Nephron (organoid): ENCODE results near the gene WDR47.
A peak's percentile ranks its signal among the peaks of the same experiment; 100 is the strongest.

Experiments used
- H3K27ac Mint-ChIP-seq, 3 experiments: 2 replicates each; pipeline ENCODE4 v1.8.0; 2020; ENCODE audit warnings: mixed read lengths in 3 of 3, mild to moderate bottlenecking in 2 of 3, moderate library complexity in 1 of 3
- H3K27me3 Mint-ChIP-seq: 2 replicates; pipeline ENCODE4 v1.8.0; 2021; ENCODE audit warnings: low read depth, mild to moderate bottlenecking, moderate library complexity, mixed read lengths
- H3K36me3 Mint-ChIP-seq: 2 replicates; pipeline ENCODE4 v1.8.0; 2020; ENCODE audit warnings: low read depth, mixed read lengths
- H3K4me1 Mint-ChIP-seq: 2 replicates; pipeline ENCODE4 v1.8.0; 2020; ENCODE audit warnings: mixed read lengths
- H3K4me3 Mint-ChIP-seq, 3 experiments: 2 replicates each; pipeline ENCODE4 v1.8.0; 2020; ENCODE audit warnings: mild to moderate bottlenecking in 3 of 3, mixed read lengths in 3 of 3, moderate library complexity in 2 of 3
- H3K9me3 Mint-ChIP-seq: 2 replicates; pipeline ENCODE4 v1.8.0; 2020; ENCODE audit warnings: mixed read lengths
- CTCF ChIP-seq, 3 experiments: fragments of 200-600 bp; sonication (generic); IDR thresholded peaks; one replicate each; pipeline ENCODE4 v1.5.0; 2021; ENCODE audit warnings: antibody characterized with exemption in 3 of 3; ENCODE audit not compliant: unreplicated experiment in 3 of 3

WDR47 gene

GRCh38 chr1:109078317-109078716, 36.4 kb upstream of the WDR47 start:
- Mint-ChIP-seq H3K27ac (peak overlapping the region in 2 of 3 experiments; percentile 89 to 93), H3K4me3 (peak overlapping the region in 1 of 3 experiments; percentile 68), H3K27me3 (no peaks in the 10 kb centered on the region), H3K9me3 (no peaks in the 10 kb centered on the region), H3K36me3 (peaks cover 20% of the 10 kb centered on the region), H3K4me1 (peaks cover 14% of the 10 kb centered on the region)
- no peak for TF ChIP-seq CTCF (IDR thresholded peaks at IDR 0.05; ENCODE audit: unreplicated experiment in 3 of 3)

GRCh38 chr1:109075531-109076490, 33.9 kb upstream of the WDR47 start, which contains the start of gene TAF13:
TAF13 (minus strand) TSS chr1:109076003; CDS start chr1:109075947, 56 bp downstream.
- H3K4me3 Mint-ChIP-seq = peak within 1 kb of the TSS; percentile 99 to 100 (median 99)
- no peak for TF ChIP-seq CTCF (IDR thresholded peaks at IDR 0.05; ENCODE audit: unreplicated experiment in 3 of 3)

GRCh38 chr1:109069294-109069693, 27.4 kb upstream of the WDR47 start:
- Mint-ChIP-seq H3K4me1 (no peaks in the 10 kb centered on the region), H3K9me3 (no peaks in the 10 kb centered on the region), H3K36me3 (peaks cover 44% of the 10 kb centered on the region), H3K4me3 (no peak overlapping the region), H3K27me3 (no peaks in the 10 kb centered on the region), H3K27ac (no peak overlapping the region)
- TF ChIP-seq CTCF (IDR thresholded peaks at IDR 0.05; ENCODE audit: unreplicated experiment in 3 of 3) = no peak

More at GRCh38 chr1:109075531-109076490, 33.9 kb upstream of the WDR47 start, which contains the start of gene TAF13:
- Mint-ChIP-seq H3K27me3 (no peaks in the 10 kb centered on the region), H3K4me1 (peaks cover 14% of the 10 kb centered on the region), H3K27ac (peak within 1 kb of the TSS; percentile 96 to 99 (median 99)), H3K9me3 (no peaks in the 10 kb centered on the region), H3K36me3 (peaks cover 33% of the 10 kb centered on the region)

- H3K27ac Mint-ChIP-seq = no peak overlapping the region
- H3K4me3 Mint-ChIP-seq = no peak overlapping the region
- H3K9me3 Mint-ChIP-seq = no peaks in the 10 kb centered on the region
- H3K36me3 Mint-ChIP-seq = peaks cover 36% of the 10 kb centered on the region
- no peak for TF ChIP-seq CTCF (IDR thresholded peaks at IDR 0.05; ENCODE audit: unreplicated experiment in 3 of 3)
- H3K27me3 Mint-ChIP-seq = no peaks in the 10 kb centered on the region
- no peaks in the 10 kb centered on the region for H3K4me1 Mint-ChIP-seq
These were observed 26.0 kb upstream of the WDR47 start for GRCh38 chr1:109067883-109068282.

- H3K27ac Mint-ChIP-seq = no peak overlapping the region
- TF ChIP-seq CTCF (IDR thresholded peaks at IDR 0.05; ENCODE audit: unreplicated experiment in 3 of 3) = no peak
- no peaks in the 10 kb centered on the region for H3K27me3 Mint-ChIP-seq
- no peaks in the 10 kb centered on the region for H3K4me1 Mint-ChIP-seq
- no peak overlapping the region for H3K4me3 Mint-ChIP-seq
- H3K36me3 Mint-ChIP-seq = peaks cover 25% of the 10 kb centered on the region
- H3K9me3 Mint-ChIP-seq = no peaks in the 10 kb centered on the region
These were observed 23.2 kb upstream of the WDR47 start for GRCh38 chr1:109065137-109065536.
